LNCaP clone FGC (cell line): Measurements from ENCODE around the gene ACTN1.

Experiments
- DNase-seq: peaks from one replicate; pipeline ENCODE4 v3.0.0-alpha.2; 2011; ENCODE audit warnings: low read depth
- H3K4me3 ChIP-seq: 2 replicates; pipeline ENCODE4 v1.5.1; 2011; ENCODE audit warnings: mild to moderate bottlenecking, low read depth, low read length, control low read depth
- TF ChIP-seq, protein P1 (sequence below): IDR thresholded peaks from 2 replicates; pipeline ENCODE4 v1.5.1; 2012; ENCODE audit warnings: mild to moderate bottlenecking; ENCODE audit not compliant: control insufficient read depth, insufficient read depth; ENCODE audit errors: extremely low read depth

The ACTN1 gene

DNA sequence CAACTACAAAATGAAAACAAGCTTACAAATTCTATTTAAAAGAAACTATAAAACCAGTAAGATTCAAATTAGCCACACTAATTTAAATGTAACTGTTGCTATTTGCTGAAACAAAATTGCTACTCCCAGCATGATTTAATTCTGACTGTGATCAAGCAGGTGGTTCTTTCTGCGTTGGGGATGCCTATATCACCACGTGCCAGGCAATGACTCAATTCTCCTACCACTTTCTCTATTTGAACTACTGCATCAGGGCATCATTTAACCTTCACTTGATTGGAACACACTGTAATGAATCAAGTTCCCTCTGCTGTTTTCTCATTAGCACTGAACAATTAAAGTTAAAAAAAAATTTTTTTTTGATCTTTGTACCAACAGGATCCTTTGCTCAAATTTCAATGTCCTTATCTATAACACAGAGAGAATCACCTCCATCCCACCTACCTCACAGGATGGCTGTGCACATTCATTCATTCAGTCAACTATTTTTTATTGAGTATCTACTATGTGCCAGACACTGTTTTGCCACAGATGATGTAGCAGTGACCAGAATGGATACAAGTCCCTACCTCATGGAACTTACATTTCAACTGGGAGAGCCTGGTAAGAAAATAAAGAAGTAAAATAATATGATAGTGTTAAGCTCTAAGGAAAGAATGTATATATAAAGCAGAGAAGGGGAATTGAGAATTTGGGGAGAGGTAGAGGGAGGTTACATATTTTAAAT is 8.0 kb upstream of the ACTN1 start:
- no peak overlapping the region for H3K4me3 ChIP-seq
- DNase-seq: no peak
- TF ChIP-seq, protein P1, sequence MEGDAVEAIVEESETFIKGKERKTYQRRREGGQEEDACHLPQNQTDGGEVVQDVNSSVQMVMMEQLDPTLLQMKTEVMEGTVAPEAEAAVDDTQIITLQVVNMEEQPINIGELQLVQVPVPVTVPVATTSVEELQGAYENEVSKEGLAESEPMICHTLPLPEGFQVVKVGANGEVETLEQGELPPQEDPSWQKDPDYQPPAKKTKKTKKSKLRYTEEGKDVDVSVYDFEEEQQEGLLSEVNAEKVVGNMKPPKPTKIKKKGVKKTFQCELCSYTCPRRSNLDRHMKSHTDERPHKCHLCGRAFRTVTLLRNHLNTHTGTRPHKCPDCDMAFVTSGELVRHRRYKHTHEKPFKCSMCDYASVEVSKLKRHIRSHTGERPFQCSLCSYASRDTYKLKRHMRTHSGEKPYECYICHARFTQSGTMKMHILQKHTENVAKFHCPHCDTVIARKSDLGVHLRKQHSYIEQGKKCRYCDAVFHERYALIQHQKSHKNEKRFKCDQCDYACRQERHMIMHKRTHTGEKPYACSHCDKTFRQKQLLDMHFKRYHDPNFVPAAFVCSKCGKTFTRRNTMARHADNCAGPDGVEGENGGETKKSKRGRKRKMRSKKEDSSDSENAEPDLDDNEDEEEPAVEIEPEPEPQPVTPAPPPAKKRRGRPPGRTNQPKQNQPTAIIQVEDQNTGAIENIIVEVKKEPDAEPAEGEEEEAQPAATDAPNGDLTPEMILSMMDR: no peak

GRCh38 chr14:68986225-68986624 is 7.1 kb upstream of the ACTN1 start:
- TF ChIP-seq, protein P1: no peak
- no peak for DNase-seq
- H3K4me3 ChIP-seq: no peak overlapping the region

DNA sequence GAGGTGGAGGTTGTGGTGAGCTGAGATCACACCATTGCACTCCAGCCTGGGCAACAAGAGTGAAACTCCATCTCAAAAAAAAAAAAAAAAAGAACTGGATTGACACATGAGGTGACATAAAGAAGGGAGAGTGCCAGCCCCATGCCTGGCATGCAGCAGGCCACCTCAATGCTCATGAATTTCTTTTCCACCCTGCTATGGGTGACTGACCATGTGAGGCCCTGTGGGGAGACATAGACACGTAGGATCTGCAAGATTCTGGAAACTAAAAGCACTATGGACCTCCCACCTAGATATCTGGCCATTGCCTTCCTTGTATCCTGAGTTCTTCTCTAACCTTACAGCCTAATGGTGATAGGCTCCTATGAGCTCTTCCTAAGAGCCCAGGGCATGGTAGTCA is 5.6 kb upstream of the ACTN1 start:
- H3K4me3 ChIP-seq: no peak overlapping the region
- no peak for DNase-seq

GRCh38 chr14:68983191-68983590 is 4.1 kb upstream of the ACTN1 start:
- no peak overlapping the region for H3K4me3 ChIP-seq
- DNase-seq: no peak
- TF ChIP-seq, protein P1: no peak

More for the DNA sequence above, 5.6 kb upstream of the ACTN1 start:
- TF ChIP-seq, protein P1: no peak

- TF ChIP-seq, protein P1: no peak
- no peak for DNase-seq
These were observed 3.5 kb upstream of the ACTN1 start for GRCh38 chr14:68982581-68982980.

DNA sequence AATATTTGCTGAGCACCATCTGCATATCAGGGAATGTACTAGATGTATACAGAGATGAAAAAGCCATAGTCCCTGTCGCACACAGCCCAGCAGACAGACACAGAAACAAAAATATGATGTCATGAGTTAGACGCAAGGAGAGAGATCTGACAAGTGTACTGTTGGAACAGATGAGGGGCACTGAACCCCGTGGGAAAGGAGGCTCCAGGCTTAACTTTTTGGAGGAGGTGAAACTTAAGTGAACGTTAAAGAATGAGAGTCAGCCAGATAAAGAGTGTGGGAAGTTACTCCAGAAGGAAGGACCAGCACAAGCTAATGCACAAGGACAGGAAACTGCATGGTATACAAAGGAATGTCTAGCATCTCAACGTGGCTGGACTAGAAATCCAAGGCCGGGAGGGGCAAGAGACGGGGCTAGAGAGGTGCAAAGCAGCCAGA is 2.5 kb upstream of the ACTN1 start:
- TF ChIP-seq, protein P1: no peak
- DNase-seq: no peak
- no peak overlapping the region for H3K4me3 ChIP-seq

More at GRCh38 chr14:68982581-68982980, 3.5 kb upstream of the ACTN1 start:
- no peak overlapping the region for H3K4me3 ChIP-seq

GRCh38 chr14:68981139-68981538 is 2.0 kb upstream of the ACTN1 start:
- DNase-seq: no peak
- TF ChIP-seq, protein P1: no peak
- H3K4me3 ChIP-seq: no peak overlapping the region
